NCI-H1417 treated with DMSO at 0.1 percent for 48 hours (cell line): ENCODE results near the gene PRUNE2.
A peak's percentile ranks its signal among the peaks of the same experiment; 100 is the strongest.

Experiments
- DNase-seq: peaks from one replicate; lab custom pipeline; 2025; lab: John Stamatoyannopoulos, UW

The PRUNE2 gene

GRCh38 chr9:76898786-76899185 is 7.1 kb downstream of the PRUNE2 start:
- no peak for DNase-seq

- no peak for DNase-seq
Measured at GRCh38 chr9:76897804-76898525, 7.9 kb downstream of the PRUNE2 start.

DNA sequence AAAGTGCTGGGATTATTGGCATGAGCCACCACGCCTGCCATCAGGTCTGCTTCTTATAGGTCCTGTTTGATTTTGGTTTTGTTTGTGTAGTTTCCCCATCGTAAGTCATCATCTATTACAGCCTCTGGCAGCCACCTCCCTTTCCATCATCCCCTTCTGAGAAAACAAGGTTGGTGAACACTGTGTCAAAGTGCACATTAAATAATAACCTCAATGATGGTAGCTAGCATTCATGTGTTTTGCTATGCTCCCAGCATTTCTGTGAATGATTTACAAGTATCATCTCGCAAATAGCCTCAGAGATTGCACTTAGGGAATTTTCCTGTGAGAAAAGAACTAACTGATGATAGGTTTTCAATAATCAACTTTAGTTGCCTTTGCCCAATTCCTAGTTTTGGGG is 9.9 kb downstream of the PRUNE2 start:
- DNase-seq: no peak

- no peak for DNase-seq
Measured at GRCh38 chr9:76895186-76895585, 10.7 kb downstream of the PRUNE2 start.

DNA sequence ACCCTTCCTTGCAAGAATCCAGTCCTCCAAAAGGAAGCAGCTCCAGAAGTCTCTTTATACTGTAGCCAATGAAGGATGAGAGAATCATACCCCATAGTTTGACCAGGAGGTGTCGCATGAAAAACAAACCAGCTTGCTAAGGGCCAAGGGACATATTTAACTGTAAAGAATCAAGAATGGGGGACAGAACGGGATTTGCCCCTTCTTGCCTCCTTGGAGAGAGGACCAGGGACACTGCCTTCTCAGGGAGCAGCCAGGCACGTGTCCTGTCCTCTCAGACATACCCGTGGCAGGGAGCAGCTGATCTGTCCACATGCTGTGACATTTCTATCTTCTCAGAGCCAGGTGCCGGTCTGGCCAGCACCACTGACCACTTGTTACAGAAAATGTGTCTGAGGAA is 11.7 kb downstream of the PRUNE2 start:
- DNase-seq: no peak

DNA sequence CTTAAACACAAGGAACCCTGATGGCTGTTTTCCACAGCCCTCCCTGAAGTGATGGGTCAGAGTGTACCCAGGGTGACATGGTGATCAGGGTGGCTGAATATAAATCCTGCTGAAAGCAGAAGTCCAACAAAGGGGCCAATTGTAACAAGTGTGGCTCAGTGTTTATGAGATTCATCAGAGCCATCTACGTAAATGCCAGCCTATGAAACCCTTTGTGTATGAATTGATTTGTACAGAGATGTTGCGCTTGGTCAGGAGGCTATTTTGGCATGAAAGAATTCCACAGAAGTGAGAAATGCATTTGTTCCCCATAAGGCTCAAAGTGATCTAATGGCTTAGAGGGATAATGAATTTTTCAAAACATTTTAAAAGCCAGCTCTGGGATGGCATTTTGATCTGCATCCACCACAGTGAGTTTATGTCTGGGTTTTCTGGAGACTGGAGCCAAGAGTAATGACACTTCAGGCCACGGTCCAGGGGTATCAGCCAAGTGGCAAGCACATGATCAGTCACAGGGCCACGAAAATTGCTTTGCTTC is 12.4 kb downstream of the PRUNE2 start:
- DNase-seq: no peak

GRCh38 chr9:76891874-76892273 is 14.0 kb downstream of the PRUNE2 start:
- DNase-seq: no peak

- DNase-seq: no peak
Measured at GRCh38 chr9:76891279-76891678, 14.6 kb downstream of the PRUNE2 start.

DNA sequence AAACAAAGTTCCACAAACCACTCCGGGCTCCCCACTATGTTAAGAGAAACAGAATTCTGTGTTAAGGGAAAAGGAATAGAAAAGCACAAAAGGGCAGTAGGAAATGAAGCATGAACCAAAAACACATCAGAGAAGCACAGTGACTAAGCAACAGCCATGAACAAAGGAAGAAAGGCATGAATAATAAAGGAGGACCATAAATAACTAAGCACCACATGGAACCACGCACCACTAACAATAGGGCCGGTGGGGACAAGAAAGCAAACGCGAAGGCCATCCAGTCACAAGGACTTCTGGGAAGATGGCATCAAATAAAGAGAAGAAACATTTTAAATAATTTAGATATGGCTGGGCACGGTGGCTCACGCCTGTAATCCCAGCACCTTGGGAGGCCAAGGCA is 18.0 kb downstream of the PRUNE2 start:
- no peak for DNase-seq

DNA sequence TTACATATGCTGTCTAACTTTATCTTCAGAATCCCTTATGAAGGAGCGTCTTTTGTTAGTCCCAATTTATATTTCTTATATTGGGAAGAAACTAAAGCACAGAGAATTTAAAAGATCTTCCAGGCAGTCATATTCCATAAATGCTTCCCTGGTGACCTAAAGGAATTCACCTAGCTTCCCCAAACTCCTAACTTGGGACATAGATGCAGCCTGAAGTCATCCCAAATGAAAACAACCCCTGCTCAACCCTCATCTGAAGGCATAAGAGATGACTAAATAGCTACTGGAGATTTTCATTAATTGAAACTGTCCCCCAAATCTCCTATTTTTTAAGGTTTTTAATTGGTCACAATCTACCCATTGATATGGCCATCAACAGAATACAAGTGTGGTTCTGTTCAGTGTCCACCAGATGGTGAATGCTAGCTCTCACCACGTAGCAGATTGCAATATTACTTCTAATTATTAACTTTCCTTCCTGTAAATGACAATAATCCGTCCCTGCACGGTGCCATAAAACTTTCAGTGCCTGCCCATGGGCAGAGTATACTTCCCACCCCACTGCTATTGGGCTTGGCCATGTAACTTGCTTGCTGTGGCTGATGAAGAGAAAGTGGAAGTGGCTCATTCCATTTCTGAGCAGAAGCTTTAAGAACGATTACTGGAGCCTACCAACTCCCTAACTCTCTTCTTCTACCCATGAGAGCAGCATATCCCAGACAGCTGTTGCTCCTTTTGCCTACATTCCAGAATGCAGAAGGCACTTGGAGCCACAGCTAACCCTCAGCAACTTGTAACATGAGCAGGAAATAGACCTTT is 18.7 kb downstream of the PRUNE2 start:
- DNase-seq: no peak

DNA sequence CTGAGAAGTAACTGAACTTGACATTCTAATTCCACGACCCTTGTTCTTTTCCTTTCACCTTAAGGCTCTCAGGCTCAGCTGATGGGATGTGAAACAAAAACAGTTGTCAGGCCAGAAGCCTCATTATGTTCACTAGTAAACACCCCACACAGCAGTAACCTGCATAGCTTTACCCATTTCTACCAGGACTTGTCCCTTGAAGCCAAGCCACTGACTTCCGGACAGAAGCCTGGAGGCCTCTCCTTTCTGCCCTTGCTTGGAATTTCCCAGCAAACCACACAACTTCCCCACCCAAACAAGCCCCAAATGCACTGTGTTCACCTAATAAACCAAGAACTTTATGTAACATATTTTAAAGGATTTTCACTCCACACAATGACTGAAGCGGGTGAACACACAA is 19.6 kb downstream of the PRUNE2 start:
- no peak for DNase-seq

DNA sequence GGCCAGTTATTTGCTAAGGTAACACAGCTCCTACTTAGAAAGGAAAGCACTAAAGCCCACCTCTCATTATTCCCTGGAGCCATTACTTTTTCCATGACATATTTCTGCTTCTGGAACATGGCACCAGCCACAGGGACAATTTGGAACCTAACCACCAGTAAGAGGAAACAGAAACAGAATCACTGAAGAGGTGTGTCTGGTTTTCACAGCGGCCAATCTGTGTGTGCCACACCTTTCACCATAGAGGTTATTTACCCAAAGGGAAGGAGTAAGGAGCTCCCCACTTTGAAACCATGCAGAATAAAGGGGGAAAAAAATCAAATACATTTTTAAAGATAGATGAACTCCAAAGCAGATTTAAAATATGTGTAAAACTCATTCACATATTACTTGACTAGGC is 21.1 kb downstream of the PRUNE2 start:
- DNase-seq: no peak

- no peak for DNase-seq
Measured at GRCh38 chr9:76883341-76883855, 22.5 kb downstream of the PRUNE2 start.

- no peak for DNase-seq
Measured at GRCh38 chr9:76882686-76883085, 23.2 kb downstream of the PRUNE2 start.

DNA sequence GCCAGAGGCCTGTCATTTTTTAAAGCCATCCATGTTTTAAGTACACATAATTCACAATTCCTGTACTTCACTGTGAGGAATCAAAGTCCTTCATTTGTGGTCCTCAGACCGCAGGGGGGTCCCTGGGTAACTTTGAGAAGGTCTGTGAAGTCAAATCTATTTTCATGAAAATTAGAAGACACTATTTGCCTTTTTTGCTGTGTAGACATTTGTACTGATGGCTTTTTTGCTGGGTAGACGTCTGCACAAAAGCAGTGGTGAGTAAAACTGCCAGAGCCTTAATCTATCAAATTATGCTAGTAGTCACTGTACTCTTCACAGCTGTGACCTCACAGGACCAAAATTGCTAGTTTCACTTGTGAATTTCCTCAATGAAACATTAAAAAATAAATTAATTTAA is 25.7 kb downstream of the PRUNE2 start:
- no peak for DNase-seq

DNA sequence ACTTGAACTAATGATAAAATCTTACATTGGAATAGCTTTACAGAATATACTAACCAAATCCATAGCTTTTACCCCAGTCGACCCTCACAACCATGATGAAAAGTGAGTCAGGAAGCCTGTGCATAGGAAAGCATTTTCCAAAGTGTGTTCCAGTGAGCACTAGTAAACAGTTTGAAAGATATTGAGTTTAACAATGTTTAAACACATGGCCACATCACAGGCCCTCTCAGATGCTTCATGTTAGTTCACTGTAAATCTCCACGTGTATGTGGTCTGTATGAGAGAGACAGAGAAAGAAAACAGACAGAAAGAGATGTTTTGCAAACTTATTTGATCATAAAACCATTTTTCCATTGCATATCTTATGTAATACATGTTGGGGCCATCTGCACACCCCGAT is 27.0 kb downstream of the PRUNE2 start:
- DNase-seq: no peak

- no peak for DNase-seq
Measured at GRCh38 chr9:76877961-76878360, 28.0 kb downstream of the PRUNE2 start.

- no peak for DNase-seq
Measured at GRCh38 chr9:76876098-76876497, 29.8 kb downstream of the PRUNE2 start.

- DNase-seq: no peak
Measured at GRCh38 chr9:76873821-76874220, 32.1 kb downstream of the PRUNE2 start.

DNA sequence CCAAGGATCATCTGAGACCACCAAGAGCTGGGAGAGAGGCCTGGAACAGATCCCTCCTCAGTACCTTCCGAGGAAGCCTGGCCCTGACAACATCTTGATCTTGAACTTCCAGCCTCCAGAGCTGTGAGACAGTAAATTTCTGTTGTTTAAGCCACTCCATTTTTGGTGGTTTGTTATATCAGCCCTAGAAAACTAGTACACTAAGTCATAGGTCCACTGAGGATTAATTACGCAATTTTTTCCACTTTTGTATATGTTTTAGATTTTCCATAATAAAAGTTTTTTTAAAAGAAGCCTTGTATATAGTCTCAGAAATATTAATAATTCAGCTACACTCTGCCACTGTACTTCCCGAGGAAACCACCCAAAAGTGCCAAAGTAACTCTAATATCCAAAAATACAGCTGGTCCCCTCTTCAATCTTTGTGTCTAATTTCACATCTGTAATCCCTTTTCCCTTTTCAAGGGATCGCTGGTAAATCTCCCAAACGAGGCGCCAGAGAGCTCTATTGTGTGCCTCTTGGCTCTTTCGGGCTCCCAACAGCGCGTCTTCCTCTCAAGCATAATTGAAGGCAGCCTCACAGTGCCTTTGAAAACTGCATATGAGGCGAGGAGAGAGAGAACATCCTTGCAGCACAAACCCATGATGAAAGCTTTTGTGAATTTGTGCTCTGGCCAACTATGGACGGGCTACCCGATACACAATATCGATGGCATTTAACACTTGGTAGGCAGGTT is 32.7 kb downstream of the PRUNE2 start:
- DNase-seq: no peak

DNA sequence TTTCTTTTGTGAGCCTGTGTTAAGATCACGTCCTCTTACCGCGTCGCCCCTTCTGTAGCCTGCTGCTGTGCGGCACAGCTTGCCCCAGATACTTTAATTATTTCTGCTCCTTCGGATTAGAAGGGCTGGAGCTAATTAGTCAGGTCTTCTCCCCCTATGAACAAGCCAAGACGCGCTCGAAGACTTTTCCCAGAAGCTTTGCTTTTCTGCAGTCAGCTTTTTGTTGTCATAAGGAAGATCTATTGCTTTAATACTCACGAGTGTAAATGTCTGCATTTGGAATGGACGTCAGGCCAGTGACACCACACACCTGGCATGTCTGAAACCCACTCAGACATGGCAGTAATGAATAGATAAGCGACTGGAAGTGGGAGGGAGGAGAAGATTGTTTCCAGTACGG is 37.0 kb downstream of the PRUNE2 start:
- peak; percentile 21 for DNase-seq

- no peak for DNase-seq
Measured at GRCh38 chr9:76866689-76867088, 39.2 kb downstream of the PRUNE2 start.
